Measurements from ENCODE around the gene PDC.

DNA sequence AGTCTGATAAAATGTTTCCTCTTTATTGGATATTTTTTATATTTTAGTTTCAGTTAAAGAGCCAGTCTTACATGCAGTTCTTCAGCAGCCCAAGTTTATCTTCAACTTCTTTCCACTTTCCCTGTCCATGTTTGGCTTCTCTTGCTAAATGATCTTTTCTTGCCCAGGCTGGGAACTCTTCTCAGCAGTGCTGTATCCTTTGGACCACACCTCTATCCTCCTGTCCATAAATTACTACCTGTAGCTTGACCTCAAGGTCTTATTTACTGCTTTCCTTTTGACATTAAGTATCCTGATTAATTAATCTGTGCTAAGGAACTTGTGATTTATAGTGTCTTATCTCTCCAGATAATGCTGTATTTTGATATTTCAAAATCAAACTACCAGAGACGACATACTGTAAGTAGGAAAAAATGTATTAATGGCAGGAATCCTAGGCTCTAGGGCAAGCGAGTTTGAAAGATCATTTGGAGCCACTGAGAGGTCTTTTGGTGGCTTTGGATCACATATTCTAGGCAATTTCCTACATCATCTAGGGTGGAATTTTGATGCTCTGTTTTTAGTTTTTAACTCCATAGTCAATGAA, 20.5 kb upstream of the PDC start:
- TF ChIP-seq POLR2A (IDR thresholded peaks at IDR 0.05; ENCODE audit: low read depth, low read length) (no peak), JUN (IDR thresholded peaks at IDR 0.05; ENCODE audit: borderline replicate concordance, insufficient read depth, insufficient read length, low read depth) (no peak)
- TF ChIP-seq, protein P1, sequence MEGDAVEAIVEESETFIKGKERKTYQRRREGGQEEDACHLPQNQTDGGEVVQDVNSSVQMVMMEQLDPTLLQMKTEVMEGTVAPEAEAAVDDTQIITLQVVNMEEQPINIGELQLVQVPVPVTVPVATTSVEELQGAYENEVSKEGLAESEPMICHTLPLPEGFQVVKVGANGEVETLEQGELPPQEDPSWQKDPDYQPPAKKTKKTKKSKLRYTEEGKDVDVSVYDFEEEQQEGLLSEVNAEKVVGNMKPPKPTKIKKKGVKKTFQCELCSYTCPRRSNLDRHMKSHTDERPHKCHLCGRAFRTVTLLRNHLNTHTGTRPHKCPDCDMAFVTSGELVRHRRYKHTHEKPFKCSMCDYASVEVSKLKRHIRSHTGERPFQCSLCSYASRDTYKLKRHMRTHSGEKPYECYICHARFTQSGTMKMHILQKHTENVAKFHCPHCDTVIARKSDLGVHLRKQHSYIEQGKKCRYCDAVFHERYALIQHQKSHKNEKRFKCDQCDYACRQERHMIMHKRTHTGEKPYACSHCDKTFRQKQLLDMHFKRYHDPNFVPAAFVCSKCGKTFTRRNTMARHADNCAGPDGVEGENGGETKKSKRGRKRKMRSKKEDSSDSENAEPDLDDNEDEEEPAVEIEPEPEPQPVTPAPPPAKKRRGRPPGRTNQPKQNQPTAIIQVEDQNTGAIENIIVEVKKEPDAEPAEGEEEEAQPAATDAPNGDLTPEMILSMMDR (IDR thresholded peaks at IDR 0.05; ENCODE audit: extremely low read depth in 1 of 2, insufficient read depth in 1 of 2, low read depth in 1 of 2, low read length in 2 of 2): no peak

All from endothelial cell of umbilical vein (primary cell).